Stimulated activated naive CD8-positive, alpha-beta T cell treated with anti-CD3 and anti-CD28 coated beads, Interleukin-15, Interleukin-2, amounts not matched to agents 100 ng/mL and 50 ng/mL, for 24 hours (primary cell): ENCODE data around the gene PLK2.

Experiments
- H3K27ac Mint-ChIP-seq: one replicate; pipeline ENCODE4 v1.8.0; 2021; ENCODE audit warnings: mild to moderate bottlenecking, mixed read lengths
- H3K27me3 Mint-ChIP-seq: one replicate; pipeline ENCODE4 v1.8.0; 2021; ENCODE audit warnings: mixed read lengths
- H3K36me3 Mint-ChIP-seq: one replicate; pipeline ENCODE4 v1.8.0; 2021; ENCODE audit warnings: low read depth, mixed read lengths
- H3K4me1 Mint-ChIP-seq: one replicate; pipeline ENCODE4 v1.8.0; 2021; ENCODE audit warnings: low read depth, mixed read lengths
- H3K4me3 Mint-ChIP-seq: one replicate; pipeline ENCODE4 v1.8.0; 2021; ENCODE audit warnings: mild to moderate bottlenecking, mixed read lengths
- H3K9me3 Mint-ChIP-seq: one replicate; pipeline ENCODE4 v1.8.0; 2021; ENCODE audit warnings: mixed read lengths

Gene PLK2

GRCh38 chr5:58447226-58447625 lies 12.7 kb downstream of the PLK2 start:
- H3K27ac Mint-ChIP-seq: no peak overlapping the region
- H3K36me3 Mint-ChIP-seq: no peaks in the 10 kb centered on the region
- peaks cover 3% of the 10 kb centered on the region for H3K9me3 Mint-ChIP-seq
- no peaks in the 10 kb centered on the region for H3K4me1 Mint-ChIP-seq
- H3K27me3 Mint-ChIP-seq: peaks cover 8% of the 10 kb centered on the region
- H3K4me3 Mint-ChIP-seq: no peak overlapping the region

GRCh38 chr5:58446024-58446423 lies 13.9 kb downstream of the PLK2 start:
- H3K36me3 Mint-ChIP-seq: no peaks in the 10 kb centered on the region
- H3K4me1 Mint-ChIP-seq: no peaks in the 10 kb centered on the region
- no peak overlapping the region for H3K27ac Mint-ChIP-seq
- no peak overlapping the region for H3K4me3 Mint-ChIP-seq
- H3K9me3 Mint-ChIP-seq: peaks cover 3% of the 10 kb centered on the region
- H3K27me3 Mint-ChIP-seq: peaks cover 9% of the 10 kb centered on the region

GRCh38 chr5:58444805-58445204 lies 15.1 kb downstream of the PLK2 start:
- no peaks in the 10 kb centered on the region for H3K4me1 Mint-ChIP-seq
- no peak overlapping the region for H3K4me3 Mint-ChIP-seq
- peaks cover 3% of the 10 kb centered on the region for H3K9me3 Mint-ChIP-seq
- H3K36me3 Mint-ChIP-seq: no peaks in the 10 kb centered on the region
- peaks cover 9% of the 10 kb centered on the region for H3K27me3 Mint-ChIP-seq
- no peak overlapping the region for H3K27ac Mint-ChIP-seq

DNA sequence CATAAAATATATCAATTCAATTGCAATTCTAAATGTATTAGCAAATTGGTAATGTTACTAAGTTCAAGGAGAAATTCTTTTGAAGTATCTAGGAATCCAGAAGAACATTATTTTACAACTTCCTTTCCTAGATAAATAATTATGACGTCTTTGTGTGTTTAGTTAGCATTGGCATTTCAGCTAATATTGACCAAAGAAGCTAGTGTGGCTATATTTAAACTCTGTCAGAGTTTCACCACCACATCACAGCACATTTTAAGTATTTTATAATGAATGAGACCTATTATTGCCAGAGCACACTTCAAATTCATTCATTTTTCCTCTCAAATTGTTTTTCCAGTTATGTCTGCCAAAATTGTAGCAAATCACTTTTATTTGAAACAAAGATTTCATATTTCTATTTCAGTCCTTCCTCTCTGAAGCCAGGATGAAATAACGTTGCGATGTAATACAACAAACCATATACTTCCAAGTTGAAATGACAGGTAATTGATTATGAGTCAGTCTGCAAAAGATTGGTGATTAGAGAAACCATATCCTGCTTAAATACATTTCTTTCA lies 18.9 kb downstream of the PLK2 start:
- Mint-ChIP-seq H3K36me3 (no peaks in the 10 kb centered on the region), H3K27me3 (peaks cover 5% of the 10 kb centered on the region), H3K9me3 (peaks cover 3% of the 10 kb centered on the region), H3K4me3 (no peak overlapping the region), H3K27ac (no peak overlapping the region), H3K4me1 (no peaks in the 10 kb centered on the region)

GRCh38 chr5:58439094-58439644 lies 20.7 kb downstream of the PLK2 start:
- Mint-ChIP-seq H3K4me3 (no peak overlapping the region), H3K27ac (no peak overlapping the region), H3K4me1 (no peaks in the 10 kb centered on the region), H3K27me3 (peaks cover 5% of the 10 kb centered on the region), H3K36me3 (no peaks in the 10 kb centered on the region), H3K9me3 (no peaks in the 10 kb centered on the region)

GRCh38 chr5:58437661-58438060 lies 22.2 kb downstream of the PLK2 start:
- H3K27ac Mint-ChIP-seq: no peak overlapping the region
- H3K36me3 Mint-ChIP-seq: no peaks in the 10 kb centered on the region
- H3K27me3 Mint-ChIP-seq: peaks cover 5% of the 10 kb centered on the region
- H3K9me3 Mint-ChIP-seq: no peaks in the 10 kb centered on the region
- H3K4me1 Mint-ChIP-seq: no peaks in the 10 kb centered on the region
- H3K4me3 Mint-ChIP-seq: no peak overlapping the region

GRCh38 chr5:58431832-58432231 lies 28.1 kb downstream of the PLK2 start:
- Mint-ChIP-seq H3K4me1 (no peaks in the 10 kb centered on the region), H3K27ac (no peak overlapping the region), H3K36me3 (no peaks in the 10 kb centered on the region), H3K4me3 (no peak overlapping the region), H3K27me3 (no peaks in the 10 kb centered on the region), H3K9me3 (no peaks in the 10 kb centered on the region)

DNA sequence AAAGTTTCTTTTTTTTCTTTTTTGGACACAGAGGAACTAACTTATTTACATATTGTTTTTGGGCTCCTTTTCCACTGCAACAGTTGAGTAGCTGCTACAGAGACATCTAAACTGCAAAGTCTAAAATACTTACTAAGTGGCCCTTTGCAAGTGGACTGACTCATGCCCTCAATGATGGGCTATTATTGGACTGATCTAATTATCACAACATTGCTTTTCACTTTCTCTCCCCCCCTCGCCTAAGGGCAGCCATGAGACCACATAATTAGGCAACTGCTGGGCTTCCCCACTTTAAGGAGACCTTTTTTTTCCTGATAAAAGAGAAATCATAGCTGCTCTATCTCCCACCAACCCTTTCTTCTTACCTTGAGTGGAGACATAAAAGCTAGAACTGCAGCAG lies 47.0 kb downstream of the PLK2 start:
- no peaks in the 10 kb centered on the region for H3K4me1 Mint-ChIP-seq
- peaks cover 15% of the 10 kb centered on the region for H3K27me3 Mint-ChIP-seq
- H3K4me3 Mint-ChIP-seq: no peak overlapping the region
- H3K27ac Mint-ChIP-seq: no peak overlapping the region
- no peaks in the 10 kb centered on the region for H3K9me3 Mint-ChIP-seq
- H3K36me3 Mint-ChIP-seq: no peaks in the 10 kb centered on the region

DNA sequence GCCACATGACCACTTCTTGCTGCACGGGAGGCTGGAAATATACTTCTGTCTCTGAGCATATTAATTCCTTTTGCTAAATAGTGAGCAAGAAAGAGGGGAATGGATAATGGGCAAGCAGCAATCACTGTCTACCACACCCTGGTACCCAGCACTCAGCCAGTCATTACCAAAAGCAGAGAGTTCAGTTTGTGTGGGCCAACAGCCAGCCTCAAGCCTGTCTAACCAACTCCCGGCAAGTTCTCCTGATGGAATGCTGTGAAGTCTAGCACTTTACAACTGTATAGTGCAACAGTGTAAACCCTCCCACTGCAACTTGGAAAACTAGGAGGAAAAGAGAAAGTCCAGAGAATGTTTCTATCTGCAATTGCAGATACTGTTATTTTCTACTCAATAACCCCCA lies 47.8 kb downstream of the PLK2 start:
- Mint-ChIP-seq H3K36me3 (no peaks in the 10 kb centered on the region), H3K9me3 (no peaks in the 10 kb centered on the region), H3K4me1 (no peaks in the 10 kb centered on the region), H3K27ac (no peak overlapping the region), H3K27me3 (peaks cover 15% of the 10 kb centered on the region), H3K4me3 (no peak overlapping the region)

- H3K9me3 Mint-ChIP-seq: no peaks in the 10 kb centered on the region
- H3K4me1 Mint-ChIP-seq: no peaks in the 10 kb centered on the region
- no peak overlapping the region for H3K27ac Mint-ChIP-seq
- H3K4me3 Mint-ChIP-seq: no peak overlapping the region
- H3K27me3 Mint-ChIP-seq: peaks cover 13% of the 10 kb centered on the region
- H3K36me3 Mint-ChIP-seq: no peaks in the 10 kb centered on the region
These were observed 48.5 kb downstream of the PLK2 start for GRCh38 chr5:58411372-58411771.

DNA sequence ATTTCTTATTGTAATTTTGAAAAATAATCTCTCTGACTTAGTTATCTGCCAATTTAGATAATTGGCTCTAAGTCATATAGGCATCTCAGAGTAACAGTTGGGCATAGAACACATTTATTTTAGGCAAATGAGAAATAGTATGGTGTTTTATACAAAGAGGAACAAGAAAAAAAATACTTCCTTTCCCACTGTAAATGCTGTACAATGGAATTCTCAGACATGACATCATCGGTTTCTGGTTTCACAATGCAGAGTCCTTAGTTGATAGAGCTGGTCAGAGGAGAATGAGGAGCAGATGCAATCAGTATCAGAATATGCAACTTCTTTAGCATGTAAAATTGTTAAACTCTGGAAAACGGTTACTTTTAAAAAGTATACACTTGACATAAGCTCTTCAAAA lies 49.4 kb downstream of the PLK2 start:
- Mint-ChIP-seq H3K27me3 (peaks cover 11% of the 10 kb centered on the region), H3K9me3 (no peaks in the 10 kb centered on the region), H3K27ac (no peak overlapping the region)

GRCh38 chr5:58407042-58407719 lies 52.7 kb downstream of the PLK2 start:
- H3K27me3 Mint-ChIP-seq: peaks cover 11% of the 10 kb centered on the region
- no peaks in the 10 kb centered on the region for H3K4me1 Mint-ChIP-seq
- H3K9me3 Mint-ChIP-seq: no peaks in the 10 kb centered on the region
- H3K4me3 Mint-ChIP-seq: no peak overlapping the region
- H3K36me3 Mint-ChIP-seq: no peaks in the 10 kb centered on the region
- no peak overlapping the region for H3K27ac Mint-ChIP-seq

More for the DNA sequence above, 49.4 kb downstream of the PLK2 start:
- H3K36me3 Mint-ChIP-seq: no peaks in the 10 kb centered on the region
- H3K4me1 Mint-ChIP-seq: no peaks in the 10 kb centered on the region
- H3K4me3 Mint-ChIP-seq: no peak overlapping the region

DNA sequence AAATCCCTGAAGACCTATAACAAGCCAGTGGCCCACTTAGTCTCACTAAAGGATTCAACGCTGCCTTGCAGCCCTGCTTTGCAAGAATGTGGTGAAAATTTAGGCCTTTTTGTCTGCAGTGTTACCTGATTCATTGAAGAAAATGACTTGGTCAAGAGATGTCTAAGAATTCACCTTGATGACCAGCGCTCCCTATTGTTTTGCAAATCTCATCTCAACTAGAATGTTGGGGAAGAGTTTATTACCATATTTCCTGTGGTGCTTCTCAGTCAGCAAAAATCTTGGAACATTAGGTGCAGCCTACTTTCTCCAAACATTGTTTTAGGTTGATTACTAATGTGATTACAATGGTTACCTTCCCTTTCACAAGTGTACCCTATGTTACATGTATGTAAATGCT lies 53.5 kb downstream of the PLK2 start:
- Mint-ChIP-seq H3K4me3 (no peak overlapping the region), H3K27ac (no peak overlapping the region), H3K36me3 (no peaks in the 10 kb centered on the region), H3K4me1 (no peaks in the 10 kb centered on the region), H3K9me3 (no peaks in the 10 kb centered on the region), H3K27me3 (peaks cover 11% of the 10 kb centered on the region)

- no peak overlapping the region for H3K27ac Mint-ChIP-seq
- H3K36me3 Mint-ChIP-seq: no peaks in the 10 kb centered on the region
These were observed 54.7 kb downstream of the PLK2 start for GRCh38 chr5:58405175-58405574.

GRCh38 chr5:58404734-58405133 lies 55.2 kb downstream of the PLK2 start:
- H3K36me3 Mint-ChIP-seq: no peaks in the 10 kb centered on the region
- H3K4me3 Mint-ChIP-seq: no peak overlapping the region

More at GRCh38 chr5:58405175-58405574, 54.7 kb downstream of the PLK2 start:
- H3K9me3 Mint-ChIP-seq: no peaks in the 10 kb centered on the region
- no peak overlapping the region for H3K4me3 Mint-ChIP-seq
- no peaks in the 10 kb centered on the region for H3K4me1 Mint-ChIP-seq
- peaks cover 11% of the 10 kb centered on the region for H3K27me3 Mint-ChIP-seq

More at GRCh38 chr5:58404734-58405133, 55.2 kb downstream of the PLK2 start:
- no peak overlapping the region for H3K27ac Mint-ChIP-seq
- H3K4me1 Mint-ChIP-seq: no peaks in the 10 kb centered on the region
- H3K9me3 Mint-ChIP-seq: no peaks in the 10 kb centered on the region
- peaks cover 11% of the 10 kb centered on the region for H3K27me3 Mint-ChIP-seq
